Measurements from ENCODE around the gene ESRRA.

DNA sequence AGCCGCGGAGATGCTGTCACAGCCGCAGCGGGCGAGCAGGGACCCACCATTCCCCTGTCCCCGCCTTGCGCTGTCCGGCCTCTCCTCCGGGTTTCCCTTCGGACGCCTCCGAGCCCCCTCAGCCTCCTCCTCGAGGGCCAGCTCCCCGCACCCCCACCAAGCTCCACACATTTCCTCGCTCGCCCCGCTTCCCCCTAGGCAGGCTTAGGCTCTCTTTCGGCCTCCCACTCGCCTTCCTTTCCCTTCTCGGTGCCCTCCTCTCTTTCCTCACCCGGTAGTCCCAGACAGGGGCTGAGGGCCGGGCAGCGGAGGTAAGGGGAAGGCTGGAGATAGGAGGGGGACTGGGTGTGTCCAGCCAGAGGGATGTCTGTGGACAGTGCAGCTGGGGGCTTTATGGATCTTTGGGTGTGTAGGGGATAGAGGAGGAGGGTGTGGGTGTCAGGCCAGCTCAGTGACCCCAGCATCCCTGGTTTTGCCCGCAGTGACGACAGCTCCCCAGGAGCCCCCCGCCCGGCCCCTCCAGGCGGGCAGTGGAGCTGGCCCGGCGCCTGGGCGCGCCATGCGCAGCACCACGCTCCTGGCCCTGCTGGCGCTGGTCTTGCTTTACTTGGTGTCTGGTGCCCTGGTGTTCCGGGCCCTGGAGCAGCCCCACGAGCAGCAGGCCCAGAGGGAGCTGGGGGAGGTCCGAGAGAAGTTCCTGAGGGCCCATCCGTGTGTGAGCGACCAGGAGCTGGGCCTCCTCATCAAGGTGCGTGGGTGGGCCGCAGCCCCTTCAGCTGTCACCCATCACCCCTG, 12.7 kb upstream of the ESRRA start:
- TF ChIP-seq, protein P1, sequence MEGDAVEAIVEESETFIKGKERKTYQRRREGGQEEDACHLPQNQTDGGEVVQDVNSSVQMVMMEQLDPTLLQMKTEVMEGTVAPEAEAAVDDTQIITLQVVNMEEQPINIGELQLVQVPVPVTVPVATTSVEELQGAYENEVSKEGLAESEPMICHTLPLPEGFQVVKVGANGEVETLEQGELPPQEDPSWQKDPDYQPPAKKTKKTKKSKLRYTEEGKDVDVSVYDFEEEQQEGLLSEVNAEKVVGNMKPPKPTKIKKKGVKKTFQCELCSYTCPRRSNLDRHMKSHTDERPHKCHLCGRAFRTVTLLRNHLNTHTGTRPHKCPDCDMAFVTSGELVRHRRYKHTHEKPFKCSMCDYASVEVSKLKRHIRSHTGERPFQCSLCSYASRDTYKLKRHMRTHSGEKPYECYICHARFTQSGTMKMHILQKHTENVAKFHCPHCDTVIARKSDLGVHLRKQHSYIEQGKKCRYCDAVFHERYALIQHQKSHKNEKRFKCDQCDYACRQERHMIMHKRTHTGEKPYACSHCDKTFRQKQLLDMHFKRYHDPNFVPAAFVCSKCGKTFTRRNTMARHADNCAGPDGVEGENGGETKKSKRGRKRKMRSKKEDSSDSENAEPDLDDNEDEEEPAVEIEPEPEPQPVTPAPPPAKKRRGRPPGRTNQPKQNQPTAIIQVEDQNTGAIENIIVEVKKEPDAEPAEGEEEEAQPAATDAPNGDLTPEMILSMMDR (IDR thresholded peaks at IDR 0.05) = no peak
- TF ChIP-seq POLR2A (IDR thresholded peaks at IDR 0.05) (no peak), EP300 (IDR thresholded peaks at IDR 0.05) (no peak), POLR2AphosphoS5 (IDR thresholded peaks at IDR 0.05) (no peak)

Data from stomach (tissue), 4 donors.